Left lung (tissue), 10 donors: ENCODE data around the gene RNH1. TPM values are rescaled to one million over a fixed set of nuclear protein-coding genes. Genes with fewer than 3 reads are reported as not detected.
A peak's percentile ranks its signal among the peaks of the same experiment; 100 is the strongest.

Experiments
- ATAC-seq: fragments of 200-7000 bp; cut with Tn5 transposase; one replicate; pipeline ENCODE4 v1.9.1; 2020; ENCODE audit warnings: moderate library complexity
- DNase-seq, 4 donors: peaks; one replicate each; pipeline ENCODE4 v3.0.0-alpha.2; 2013 to 2020
- H3K27ac ChIP-seq, 2 donors: fragments of 200-600 bp; sonication (generic) in 1 of 2; one replicate each; pipeline versions ENCODE4 v1.5.0 to v1.8.0; 2020 to 2021
- H3K27me3 ChIP-seq, 2 donors: fragments of 200-600 bp; sonication (generic) in 1 of 2; one replicate each; pipeline versions ENCODE4 v1.5.0 to v1.8.0; 2020 to 2021
- H3K36me3 ChIP-seq, 2 donors: fragments of 200-600 bp; sonication (generic) in 1 of 2; one replicate each; pipeline versions ENCODE4 v1.5.0 to v1.8.0; 2020 to 2021
- H3K4me1 ChIP-seq, 2 donors: fragments of 200-600 bp; one replicate each; pipeline ENCODE4 v1.8.0; 2021
- H3K4me3 ChIP-seq, 2 donors: fragments of 200-600 bp; sonication (generic) in 1 of 2; one replicate each; pipeline versions ENCODE4 v1.5.0 to v1.8.0; 2020 to 2021; ENCODE audit warnings: mild to moderate bottlenecking in 1 of 2
- H3K9me3 ChIP-seq, 2 donors: fragments of 200-600 bp; sonication (generic) in 1 of 2; one replicate each; pipeline versions ENCODE4 v1.5.0 to v1.8.0; 2020 to 2021
- CTCF ChIP-seq, 2 donors: fragments of 200-600 bp; sonication (generic) in 1 of 2; IDR thresholded peaks; one replicate each; pipeline versions ENCODE4 v1.5.0 to v1.8.0; 2021; ENCODE audit warnings: antibody characterized with exemption in 2 of 2
- intact Hi-C, 2 donors: fragments of 100-400 bp; cut with DNase I; formaldehyde crosslinking; loops; one replicate each; pipeline versions ENCODE4 v1.11.2 to v1.14.2; 2022
- polyA plus RNA-seq, 6 donors: library from polyadenylated mRNA; unstranded; fragments of 120-200 nt; gene quantifications; one replicate each; pipeline ENCODE4 v1.2.1, GENCODE V29; 2013; ENCODE audit not compliant: insufficient read length in 6 of 6
- total RNA-seq, 2 donors: library from RNA; stranded (reverse); fragmentation: NEBNext Ultra II Directional; extraction: Animal tissue kit (Norgen Biotek cat#: 25700); gene quantifications; one replicate each; pipeline ENCODE4 v1.2.1, GENCODE V29; 2021
- donor health status: DM: no; HTN: yes; CAD: no.
- donor health status: DM: no; HTN: no; CAD: no.

Gene RNH1
- total and polyA plus RNA-seq, 8 donors, result 69.3 to 243 (median 91.2) TPM

GRCh38 chr11:488992-489391, 18.1 kb downstream of the RNH1 start:
- no peak for TF ChIP-seq CTCF (IDR thresholded peaks at IDR 0.05)
- Histone ChIP-seq H3K4me3 (no peak overlapping the region), H3K4me1 (no peaks in the 10 kb centered on the region), H3K9me3 (no peaks in the 10 kb centered on the region), H3K27me3 (no peaks in the 10 kb centered on the region), H3K27ac (no peak overlapping the region), H3K36me3 (peaks cover 0 to 59% of the 10 kb centered on the region in 2 donors)
- ATAC-seq (no peak), DNase-seq (peak in 1 of 4 donors; percentile 79)
- intact Hi-C loops, result no loop called here

GRCh38 chr11:488579-488978, 18.5 kb downstream of the RNH1 start:
- peak in 1 of 4 donors; percentile 79 for DNase-seq

GRCh38 chr11:488062-488461, 19.0 kb downstream of the RNH1 start:
- peak in 1 of 4 donors; percentile 70 for DNase-seq

More at GRCh38 chr11:488579-488978, 18.5 kb downstream of the RNH1 start:
- Histone ChIP-seq H3K4me1 (no peaks in the 10 kb centered on the region), H3K36me3 (peaks cover 0 to 55% of the 10 kb centered on the region in 2 donors), H3K9me3 (no peaks in the 10 kb centered on the region), H3K4me3 (no peak overlapping the region), H3K27me3 (no peaks in the 10 kb centered on the region), H3K27ac (no peak overlapping the region)
- intact Hi-C loops, result no loop called here
- ATAC-seq, result no peak
- no peak for TF ChIP-seq CTCF (IDR thresholded peaks at IDR 0.05)

GRCh38 chr11:487571-488021, 19.4 kb downstream of the RNH1 start:
- no peak for ATAC-seq
- H3K27ac ChIP-seq, result no peak overlapping the region
- no peak for TF ChIP-seq CTCF (IDR thresholded peaks at IDR 0.05)
- no peak overlapping the region for H3K4me3 ChIP-seq
- H3K4me1 ChIP-seq, result no peaks in the 10 kb centered on the region
- H3K36me3 ChIP-seq, result peaks cover 0 to 45% of the 10 kb centered on the region in 2 donors
- no peaks in the 10 kb centered on the region for H3K27me3 ChIP-seq
- no peak for DNase-seq
- no peaks in the 10 kb centered on the region for H3K9me3 ChIP-seq
- intact Hi-C loops, result no loop called here

More at GRCh38 chr11:488062-488461, 19.0 kb downstream of the RNH1 start:
- Histone ChIP-seq H3K4me1 (no peaks in the 10 kb centered on the region), H3K36me3 (peaks cover 0 to 50% of the 10 kb centered on the region in 2 donors), H3K27me3 (no peaks in the 10 kb centered on the region), H3K27ac (no peak overlapping the region), H3K9me3 (no peaks in the 10 kb centered on the region), H3K4me3 (no peak overlapping the region)
- intact Hi-C loops, result no loop called here
- ATAC-seq, result no peak
- no peak for TF ChIP-seq CTCF (IDR thresholded peaks at IDR 0.05)

GRCh38 chr11:486189-486588, 20.9 kb downstream of the RNH1 start:
- Histone ChIP-seq H3K4me3 (no peak overlapping the region), H3K27me3 (no peaks in the 10 kb centered on the region), H3K27ac (no peak overlapping the region), H3K4me1 (no peaks in the 10 kb centered on the region), H3K36me3 (peaks cover 0 to 37% of the 10 kb centered on the region in 2 donors), H3K9me3 (no peaks in the 10 kb centered on the region)
- peak in 1 of 4 donors; percentile 54 for DNase-seq
- intact Hi-C loops, result no loop called here
- TF ChIP-seq CTCF (IDR thresholded peaks at IDR 0.05), result no peak
- no peak for ATAC-seq
